H9 (cell line): ENCODE data around the gene RAI14. TPM values are rescaled to one million over a fixed set of nuclear protein-coding genes. Genes with fewer than 3 reads are reported as not detected.

Source experiments
- DNase-seq: peaks from one replicate; pipeline ENCODE4 v3.0.0-alpha.2; 2017
- H2AFZ ChIP-seq: one replicate; pipeline ENCODE4 v1.6.1; 2013; ENCODE audit warnings: mild to moderate bottlenecking, low read length, control low read depth, moderate library complexity
- H2AK5ac ChIP-seq: 2 replicates; pipeline ENCODE4 v1.6.1; 2013; ENCODE audit warnings: low read length, control low read depth, mixed read lengths; ENCODE audit not compliant: insufficient read length
- H2BK120ac ChIP-seq: one replicate; pipeline ENCODE4 v1.6.1; 2013; ENCODE audit warnings: low read depth, mild to moderate bottlenecking, low read length, control low read depth, inconsistent platforms; ENCODE audit not compliant: poor library complexity, severe bottlenecking
- H2BK12ac ChIP-seq: 2 replicates; pipeline ENCODE4 v1.6.1; 2013; ENCODE audit warnings: low read length, control low read depth, mixed read lengths, low read depth; ENCODE audit not compliant: insufficient read length
- H2BK15ac ChIP-seq: 2 replicates; pipeline ENCODE4 v1.6.1; 2013; ENCODE audit warnings: low read depth, low read length, control low read depth
- H2BK20ac ChIP-seq: one replicate; pipeline ENCODE4 v1.6.1; 2013; ENCODE audit warnings: low read depth, mild to moderate bottlenecking, low read length, control low read depth, inconsistent platforms; ENCODE audit not compliant: poor library complexity, severe bottlenecking
- H2BK5ac ChIP-seq: 2 replicates; pipeline ENCODE4 v1.6.1; 2013; ENCODE audit warnings: low read length, control low read depth, mixed read lengths; ENCODE audit not compliant: insufficient read length
- H3K14ac ChIP-seq: 2 replicates; pipeline ENCODE4 v1.6.1; 2013; ENCODE audit warnings: low read length, control low read depth; ENCODE audit not compliant: insufficient read depth
- H3K18ac ChIP-seq: 2 replicates; pipeline ENCODE4 v1.6.1; 2013; ENCODE audit warnings: low read depth, mild to moderate bottlenecking, mixed read lengths, low read length, control low read depth; ENCODE audit not compliant: insufficient read length
- H3K23ac ChIP-seq: 2 replicates; pipeline ENCODE4 v1.6.1; 2013; ENCODE audit warnings: low read length, control low read depth, mixed read lengths, low read depth; ENCODE audit not compliant: insufficient read length
- H3K23me2 ChIP-seq: 2 replicates; pipeline ENCODE4 v1.6.1; 2013; ENCODE audit warnings: low read depth, mild to moderate bottlenecking, mixed read lengths, low read length, control low read depth; ENCODE audit not compliant: insufficient read length, poor library complexity, severe bottlenecking
- H3K27ac ChIP-seq: 2 replicates; pipeline ENCODE4 v1.5.1; 2013; ENCODE audit warnings: low read length, control low read depth, mixed read lengths, low read depth; ENCODE audit not compliant: insufficient read length
- H3K27me3 ChIP-seq: 2 replicates; pipeline ENCODE4 v1.6.1; 2013; ENCODE audit warnings: low read length, control low read depth, inconsistent platforms; ENCODE audit not compliant: insufficient read depth
- H3K4ac ChIP-seq: 2 replicates; pipeline ENCODE4 v1.6.1; 2013; ENCODE audit warnings: low read depth, mild to moderate bottlenecking, control low read depth, inconsistent platforms, low read length, moderate library complexity
- H3K4me1 ChIP-seq: 2 replicates; pipeline ENCODE4 v1.6.1; 2013; ENCODE audit warnings: low read length, control low read depth, inconsistent platforms; ENCODE audit not compliant: insufficient read depth
- H3K4me2 ChIP-seq: 2 replicates; pipeline ENCODE4 v1.6.1; 2013; ENCODE audit warnings: low read length, control low read depth, mixed read lengths; ENCODE audit not compliant: insufficient read length, insufficient read depth
- H3K56ac ChIP-seq: 2 replicates; pipeline ENCODE4 v1.6.1; 2013; ENCODE audit warnings: low read depth, mild to moderate bottlenecking, mixed read lengths, low read length, control low read depth; ENCODE audit not compliant: insufficient read length
- H3K79me1 ChIP-seq: 2 replicates; pipeline ENCODE4 v1.6.1; 2013; ENCODE audit warnings: low read depth, mild to moderate bottlenecking, moderate library complexity, low read length, control low read depth, inconsistent platforms; ENCODE audit not compliant: insufficient read depth, poor library complexity, severe bottlenecking
- H3K79me2 ChIP-seq: 2 replicates; pipeline ENCODE4 v1.6.1; 2013; ENCODE audit warnings: low read length, control low read depth, inconsistent platforms; ENCODE audit not compliant: insufficient read depth
- H3K9ac ChIP-seq: 2 replicates; pipeline ENCODE4 v1.6.1; 2013; ENCODE audit warnings: low read length, control low read depth, mixed read lengths; ENCODE audit not compliant: insufficient read length; ENCODE audit errors: extremely low read depth
- H3K9me3 ChIP-seq: one replicate; pipeline ENCODE4 v1.6.1; 2013; ENCODE audit warnings: low read depth, low read length, inconsistent platforms; ENCODE audit not compliant: control insufficient read depth
- H3T11ph ChIP-seq: one replicate; pipeline ENCODE4 v1.6.1; 2013; ENCODE audit warnings: mild to moderate bottlenecking, low read length, control low read depth, inconsistent platforms
- H4K20me1 ChIP-seq: one replicate; pipeline ENCODE4 v1.6.1; 2013; ENCODE audit not compliant: control insufficient read depth, insufficient read length, insufficient read depth
- H4K5ac ChIP-seq: 2 replicates; pipeline ENCODE4 v1.6.1; 2013; ENCODE audit warnings: low read depth, mild to moderate bottlenecking, mixed read lengths, low read length, control low read depth; ENCODE audit not compliant: insufficient read length
- H4K8ac ChIP-seq: replicated peaks from 2 replicates; pipeline ENCODE4 v1.6.1; 2013; ENCODE audit warnings: low read length, control low read depth, mixed read lengths, low read depth; ENCODE audit not compliant: insufficient read length
- H4K91ac ChIP-seq: 2 replicates; pipeline ENCODE4 v1.6.1; 2013; ENCODE audit warnings: low read depth, mild to moderate bottlenecking, moderate library complexity, mixed read lengths, low read length, control low read depth; ENCODE audit not compliant: insufficient read length
- H3K27ac Mint-ChIP-seq, 3 experiments: 2 replicates in 2 of 3; 3 replicates in 1 of 3; pipeline ENCODE4 v1.8.0; 2020 to 2021; ENCODE audit warnings: mixed read lengths in 3 of 3, mild to moderate bottlenecking in 1 of 3, moderate library complexity in 1 of 3
- H3K27me3 Mint-ChIP-seq: 2 replicates; pipeline ENCODE4 v1.8.0; 2021; ENCODE audit warnings: low read depth, mild to moderate bottlenecking, moderate library complexity, mixed read lengths
- H3K36me3 Mint-ChIP-seq, 3 experiments: 2 replicates in 2 of 3; 3 replicates in 1 of 3; pipeline ENCODE4 v1.8.0; 2020 to 2021; ENCODE audit warnings: low read depth in 3 of 3, mixed read lengths in 3 of 3; ENCODE audit not compliant: insufficient read depth in 1 of 3
- H3K4me1 Mint-ChIP-seq, 2 experiments: 2 replicates each; pipeline ENCODE4 v1.8.0; 2020; ENCODE audit warnings: mixed read lengths in 2 of 2
- H3K4me3 Mint-ChIP-seq, 2 experiments: 2 replicates in 1 of 2; 3 replicates in 1 of 2; pipeline ENCODE4 v1.8.0; 2020 to 2021; ENCODE audit warnings: mild to moderate bottlenecking in 2 of 2, mixed read lengths in 2 of 2, moderate library complexity in 1 of 2
- H3K9me3 Mint-ChIP-seq, 2 experiments: 2 replicates in 1 of 2; 3 replicates in 1 of 2; pipeline ENCODE4 v1.8.0; 2020; ENCODE audit warnings: mild to moderate bottlenecking in 2 of 2, mixed read lengths in 2 of 2, moderate library complexity in 1 of 2
- CTCF ChIP-seq: fragments of 200-600 bp; sonication (generic); conservative IDR thresholded peaks from 3 replicates; pipeline ENCODE4 v1.8.0; 2021; ENCODE audit warnings: antibody characterized with exemption, mild to moderate bottlenecking
- WGBS: extraction: QIAGEN DNeasy Blood & Tissue Kit; methylation state at CpG from one replicate; pipeline ENCODE4 v1.1.7; 2013; ENCODE audit warnings: missing lambda C conversion rate, low lambda C conversion rate, mixed read lengths; ENCODE audit not compliant: insufficient read length; ENCODE audit errors: extremely low coverage; 5-methylcytosine and 5-hydroxymethylcytosine counted together
- total RNA-seq: library from RNA; stranded (reverse); gene quantifications from 2 replicates; pipeline ENCODE4 v1.2.1, GENCODE V29; 2021

Gene RAI14
- total RNA-seq, 1 experiment from 2014 or later: 127 TPM

GRCh38 chr5:34738381-34738780, 82.3 kb downstream of the RAI14 start:
- no peak for DNase-seq
- no peak overlapping the region for H4K91ac ChIP-seq
- Mint-ChIP-seq H3K9me3 (no peaks in the 10 kb centered on the region), H3K27me3 (no peaks in the 10 kb centered on the region), H3K4me3 (no peak overlapping the region), H3K27ac (peak overlapping the region in 2 of 3 experiments; percentile 36 to 45; a peak in 2 of 7 replicates), H3K36me3 (peaks cover 1 to 10% (median 4%) of the 10 kb centered on the region in 3 experiments; a peak in 5 of 7 replicates), H3K4me1 (peaks cover 28 to 42% of the 10 kb centered on the region in 2 experiments)
- no peaks in the 10 kb centered on the region for H4K20me1 ChIP-seq
- H2AK5ac ChIP-seq: no peak overlapping the region
- no peak overlapping the region for H3K4me2 ChIP-seq
- H3K27ac ChIP-seq: no peak overlapping the region
- H3K27me3 ChIP-seq: no peaks in the 10 kb centered on the region
- H2BK12ac ChIP-seq: no peak overlapping the region
- no peak overlapping the region for H4K8ac ChIP-seq
- no peak overlapping the region for H4K5ac ChIP-seq
- no peaks in the 10 kb centered on the region for H3K23me2 ChIP-seq
- no peaks in the 10 kb centered on the region; the same call in 1 of the 2 replicates for H3K4me1 ChIP-seq
- no peak overlapping the region for H3K14ac ChIP-seq
- no peak overlapping the region for H2AFZ ChIP-seq
- peaks cover 21% of the 10 kb centered on the region; the same call in 1 of the 2 replicates for H3K79me2 ChIP-seq
- H3K9ac ChIP-seq: no peak overlapping the region
- no peak overlapping the region for H3T11ph ChIP-seq
- H3K9me3 ChIP-seq: no peaks in the 10 kb centered on the region
- no peak for TF ChIP-seq CTCF
- H2BK120ac ChIP-seq: no peak overlapping the region
- no CpG with 5 or more reads among the region's 1 CpG for WGBS
- no peak overlapping the region for H2BK5ac ChIP-seq
- H3K18ac ChIP-seq: no peak overlapping the region
- no peak overlapping the region for H2BK15ac ChIP-seq
- no peak overlapping the region for H3K56ac ChIP-seq
- no peak overlapping the region for H3K4ac ChIP-seq
- peaks cover 5% of the 10 kb centered on the region for H3K79me1 ChIP-seq
- H2BK20ac ChIP-seq: no peak overlapping the region
- no peak overlapping the region for H3K23ac ChIP-seq
